ENCODE results near the gene MDP1.
A peak's percentile ranks its signal among the peaks of the same experiment; 100 is the strongest.

MDP1 gene

DNA sequence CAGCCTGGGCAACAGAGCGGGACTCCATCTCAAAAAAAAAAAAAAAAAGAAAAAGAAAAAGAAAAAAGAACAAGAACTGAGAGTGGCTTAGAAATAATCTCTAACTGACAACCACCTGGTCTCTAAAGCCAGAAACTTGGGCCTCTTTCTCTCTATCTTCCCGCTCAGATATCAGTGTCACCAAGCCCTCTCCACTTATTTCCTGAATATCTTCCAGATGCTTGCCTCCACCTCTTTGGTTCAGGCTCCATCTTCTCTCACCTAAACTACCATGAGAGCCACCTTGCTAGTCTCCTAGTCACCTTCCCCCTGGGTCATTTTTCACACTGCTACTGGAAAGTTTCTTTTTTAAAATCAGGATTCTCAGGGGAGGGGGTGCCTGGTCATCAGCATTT, 18.8 kb downstream of the MDP1 start:
- DNase-seq = no peak

DNA sequence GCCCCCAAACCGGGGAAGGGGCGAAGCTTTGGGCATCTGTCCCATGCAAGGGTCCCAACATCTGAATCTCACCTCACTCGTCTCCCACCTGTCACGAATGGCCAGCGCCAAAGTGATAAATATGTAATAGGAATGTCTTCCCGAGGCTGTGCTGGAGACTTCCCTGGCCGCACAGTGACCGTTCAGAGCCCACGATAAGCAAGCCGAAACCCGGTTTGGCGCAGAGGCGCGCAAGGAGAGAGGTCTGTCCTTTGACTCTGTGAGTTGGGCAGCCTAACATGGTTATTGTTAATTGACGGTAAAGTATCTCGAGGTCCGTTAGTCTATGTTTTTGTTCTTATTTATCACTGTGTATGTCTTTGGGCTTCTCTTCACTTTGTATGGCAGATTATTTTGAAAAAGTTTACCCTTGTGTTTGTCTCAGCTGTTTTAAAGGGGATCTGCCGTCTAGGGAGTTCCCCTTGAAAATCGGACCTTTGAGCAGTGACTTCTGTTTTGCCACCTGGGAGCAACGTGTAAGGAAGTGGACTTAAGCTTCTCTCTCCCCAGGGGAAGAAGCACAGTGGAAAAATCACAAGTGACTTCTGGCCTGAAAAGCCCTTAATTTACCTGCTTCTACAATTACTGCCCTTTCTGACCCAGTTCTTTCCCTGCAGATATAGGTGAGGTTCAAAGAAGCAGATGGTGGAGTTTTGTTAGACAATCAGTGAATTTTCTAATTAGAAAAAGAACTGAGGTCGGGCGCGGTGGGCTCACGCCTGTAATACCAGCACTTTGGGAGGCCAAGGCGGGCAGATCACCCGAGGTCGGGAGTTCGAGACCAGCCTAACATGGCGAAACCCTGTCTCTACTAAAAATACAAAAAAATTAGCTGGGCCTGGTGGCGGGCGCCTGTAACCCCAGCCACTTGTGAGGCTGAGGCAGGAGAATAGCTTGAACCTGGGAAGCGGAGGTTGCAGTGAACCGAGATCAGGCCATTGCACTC, 19.5 kb downstream of the MDP1 start:
- no peak for DNase-seq

GRCh38 chr14:24195186-24196070, 20.4 kb downstream of the MDP1 start, which contains the start of gene TM9SF1:
Gene TM9SF1, minus strand, starts transcription at chr14:24195441. Its CDS starts 422 bp downstream, at chr14:24195019.
- DNase-seq = peak; percentile 88

- DNase-seq = no peak
These were observed 21.0 kb downstream of the MDP1 start for GRCh38 chr14:24194873-24195185.

DNA sequence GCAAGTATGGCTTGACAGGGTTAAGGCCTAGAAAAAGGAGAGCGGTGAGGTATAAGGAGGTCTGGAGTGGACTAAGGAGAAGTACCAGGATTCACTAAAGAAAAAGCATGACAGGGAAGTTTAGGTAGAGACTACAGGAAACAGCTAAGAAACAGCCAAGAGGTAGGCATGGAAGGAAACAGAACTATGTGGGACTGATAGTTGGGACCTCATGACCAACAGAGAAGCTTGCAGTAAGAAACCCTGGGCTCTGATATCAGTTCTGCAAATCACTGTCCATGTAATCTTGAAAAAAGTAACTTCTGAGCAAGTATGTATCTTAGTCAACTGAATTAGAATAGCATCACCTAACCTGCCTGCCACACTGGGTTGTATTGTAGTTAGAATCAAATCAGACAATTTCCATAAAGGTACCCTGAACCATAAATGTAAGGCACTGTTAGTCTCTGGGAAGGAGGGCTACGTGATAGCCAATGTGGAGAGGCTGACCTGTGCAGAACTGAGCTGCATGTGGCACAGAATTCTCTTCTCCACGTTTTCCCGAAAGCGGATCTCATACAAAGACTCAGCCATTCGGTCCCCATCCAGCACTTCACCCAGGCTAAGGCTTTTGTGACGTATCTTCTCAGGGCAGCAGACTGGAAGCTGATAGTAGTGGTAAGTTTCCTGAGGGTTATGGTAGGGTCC, 21.5 kb downstream of the MDP1 start:
- DNase-seq = no peak

DNA sequence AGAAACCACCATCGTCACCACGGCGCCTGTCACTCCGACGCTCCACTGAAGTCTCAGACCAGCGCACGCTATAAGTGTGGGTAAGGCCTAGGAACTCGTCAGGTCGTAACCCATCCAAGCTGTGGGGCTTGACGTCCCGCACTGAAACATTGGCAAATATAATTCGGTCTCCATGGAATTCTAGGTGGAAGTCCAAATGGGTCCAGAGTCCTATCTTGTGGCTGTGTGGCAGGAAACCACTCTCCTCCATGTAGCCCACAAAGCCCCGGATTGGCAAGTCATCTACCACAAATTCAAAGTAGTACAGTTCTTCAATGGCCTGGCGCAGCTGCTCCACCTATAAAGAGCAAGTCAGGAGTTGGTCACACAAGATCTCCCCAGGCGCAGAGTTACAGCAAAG, 22.9 kb downstream of the MDP1 start:
- no peak for DNase-seq

GRCh38 chr14:24190416-24190815, 25.4 kb downstream of the MDP1 start:
- no peak for DNase-seq

GRCh38 chr14:24189460-24189859, 26.4 kb downstream of the MDP1 start:
- no peak for DNase-seq

GRCh38 chr14:24189059-24189375, 26.8 kb downstream of the MDP1 start:
- no peak for DNase-seq

GRCh38 chr14:24188251-24189058, 27.4 kb downstream of the MDP1 start, which contains the start of gene IPO4:
Gene IPO4, minus strand, starts transcription at chr14:24188816. Its CDS starts 29 bp downstream, at chr14:24188787.
- DNase-seq = peak; percentile 90

- no peak for DNase-seq
These were observed 28.3 kb downstream of the MDP1 start for GRCh38 chr14:24187539-24187915.

DNA sequence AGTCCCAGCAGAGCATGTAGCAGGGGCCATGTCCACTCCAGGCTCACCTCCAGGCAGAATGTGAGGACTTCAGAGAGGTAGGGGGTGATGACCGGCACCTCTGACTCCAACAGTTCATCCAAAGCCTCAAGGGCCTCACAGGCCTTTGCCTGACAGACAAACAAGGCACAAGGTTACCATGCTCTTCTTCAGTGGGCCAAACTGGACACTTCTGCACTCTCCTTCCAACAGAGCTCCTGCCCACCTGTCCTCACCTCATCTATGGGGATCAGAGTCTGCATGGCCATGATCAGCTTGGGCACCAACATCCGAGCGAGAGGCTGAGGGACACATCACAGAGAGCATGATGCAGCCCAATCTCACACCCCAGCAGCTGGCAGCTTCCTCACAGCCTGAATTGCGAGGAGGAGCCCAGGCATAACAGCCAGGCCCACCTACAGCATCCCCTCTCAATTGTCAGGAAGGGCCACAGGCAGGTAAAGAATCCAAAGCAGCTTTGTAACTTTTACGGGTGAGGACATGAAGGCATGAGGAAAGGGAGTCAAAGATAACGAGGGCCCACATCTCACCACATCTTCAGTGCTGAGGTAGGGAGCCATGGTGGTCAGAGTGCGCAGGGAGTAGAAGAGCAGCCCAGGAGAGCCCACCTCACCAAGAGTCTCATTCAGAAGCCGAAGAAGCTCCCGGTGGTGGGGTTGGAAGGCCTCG, 28.9 kb downstream of the MDP1 start:
- DNase-seq = no peak

DNA sequence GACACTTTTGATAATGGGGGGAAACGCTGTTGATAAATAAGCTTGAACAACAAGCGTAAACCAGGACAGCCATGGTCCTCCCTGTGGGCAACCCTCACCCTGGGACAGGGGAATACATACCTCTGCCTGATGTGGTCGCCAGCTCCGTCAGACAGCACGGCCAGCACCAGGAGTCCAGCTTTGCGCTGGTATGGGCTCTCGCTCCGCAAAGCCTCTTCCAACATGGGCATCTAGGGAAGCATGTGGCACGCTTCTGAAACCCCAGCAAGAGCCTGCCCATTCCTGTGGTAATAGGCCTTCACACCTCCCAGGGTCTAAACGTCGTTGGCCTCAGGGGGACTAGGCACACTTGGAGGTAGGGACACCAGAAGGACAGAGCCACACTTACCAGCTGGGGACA, 30.1 kb downstream of the MDP1 start:
- DNase-seq = no peak

DNA sequence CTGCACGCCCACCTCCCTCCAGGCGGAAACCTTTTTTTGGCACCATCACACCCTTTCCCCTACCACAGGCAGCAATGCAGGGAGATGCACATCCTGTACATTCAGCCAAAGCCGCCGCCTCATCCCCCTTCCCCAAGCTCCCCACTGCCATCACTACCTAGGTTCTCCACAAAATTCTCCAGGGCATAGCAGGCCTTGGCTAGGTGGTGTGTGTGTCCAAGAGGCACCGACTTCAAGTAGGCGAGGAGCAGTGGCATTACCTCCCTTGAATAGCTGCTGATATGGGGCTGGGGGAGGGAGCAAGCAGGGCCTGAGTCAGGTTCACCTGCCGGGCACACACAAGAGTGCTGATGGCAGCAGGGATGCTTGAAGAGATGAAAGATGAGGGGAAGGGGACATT, 30.8 kb downstream of the MDP1 start:
- no peak for DNase-seq

- DNase-seq = no peak
These were observed 31.5 kb downstream of the MDP1 start for GRCh38 chr14:24184104-24184970.

DNA sequence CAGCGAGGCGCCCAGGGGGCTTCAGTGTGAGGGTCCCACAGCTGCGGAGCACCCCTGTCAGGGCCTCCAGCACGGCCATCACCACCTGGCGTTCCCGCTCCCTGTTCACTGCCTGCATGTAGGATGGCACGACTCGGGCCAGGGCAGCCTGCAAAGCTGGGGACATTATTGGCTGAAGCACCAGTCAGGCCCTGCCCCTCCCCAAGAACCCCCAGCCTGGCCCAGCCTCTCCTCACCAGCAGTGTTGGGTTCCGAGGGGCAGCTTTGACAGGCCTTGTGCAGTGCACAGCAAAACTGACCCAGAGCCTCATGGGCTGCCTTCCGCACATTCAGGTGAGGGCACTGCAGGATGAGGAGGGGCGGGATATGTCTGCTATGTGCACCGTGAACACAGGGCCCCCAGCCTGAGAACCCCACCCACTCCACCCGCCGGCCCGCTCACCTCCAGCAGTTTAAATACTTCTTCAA, 32.8 kb downstream of the MDP1 start:
- no peak for DNase-seq

- no peak for DNase-seq
These were observed 33.6 kb downstream of the MDP1 start for GRCh38 chr14:24182110-24182882.

DNA sequence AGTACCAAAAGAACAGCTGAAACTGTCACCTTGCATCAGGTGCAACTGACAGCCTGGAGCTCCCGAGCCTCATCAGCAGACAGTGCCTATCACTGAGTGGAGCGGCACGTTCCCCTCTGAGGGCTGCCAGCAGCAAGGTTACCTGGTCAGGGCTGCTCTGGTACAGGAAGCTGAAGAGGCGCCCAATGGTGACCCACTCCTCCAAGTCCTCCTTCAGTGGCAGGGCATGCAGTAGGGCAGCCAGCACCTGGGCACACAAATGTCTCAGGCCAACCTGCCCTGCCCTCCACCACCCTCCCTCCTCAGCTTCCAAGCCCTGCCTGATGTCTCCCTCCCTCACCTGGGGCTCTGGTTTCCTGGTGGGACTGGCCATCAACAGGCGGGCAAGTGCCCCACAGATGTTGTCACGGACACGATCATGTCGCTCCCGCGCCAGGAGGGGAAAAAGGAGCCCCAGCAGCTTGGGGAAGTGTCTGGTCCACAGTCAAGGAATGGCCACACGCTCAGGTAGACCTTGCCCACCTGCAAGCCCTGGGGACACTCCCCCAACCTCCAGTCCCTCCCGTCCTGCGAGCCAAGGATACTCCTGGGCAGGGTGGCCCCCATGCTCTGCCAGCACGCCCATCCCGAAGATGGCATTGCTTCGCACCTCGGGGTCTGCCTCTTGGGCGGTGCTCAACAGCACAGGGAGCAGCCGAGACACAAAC, 34.3 kb downstream of the MDP1 start:
- DNase-seq = no peak

Data from T-helper 9 cell (primary cell).